Measurements from ENCODE around the gene CMTM8. TPM values are rescaled to one million over a fixed set of nuclear protein-coding genes. Genes with fewer than 3 reads are reported as not detected.

Gene CMTM8
- total RNA-seq, 1 donor: 1.1 TPM

DNA sequence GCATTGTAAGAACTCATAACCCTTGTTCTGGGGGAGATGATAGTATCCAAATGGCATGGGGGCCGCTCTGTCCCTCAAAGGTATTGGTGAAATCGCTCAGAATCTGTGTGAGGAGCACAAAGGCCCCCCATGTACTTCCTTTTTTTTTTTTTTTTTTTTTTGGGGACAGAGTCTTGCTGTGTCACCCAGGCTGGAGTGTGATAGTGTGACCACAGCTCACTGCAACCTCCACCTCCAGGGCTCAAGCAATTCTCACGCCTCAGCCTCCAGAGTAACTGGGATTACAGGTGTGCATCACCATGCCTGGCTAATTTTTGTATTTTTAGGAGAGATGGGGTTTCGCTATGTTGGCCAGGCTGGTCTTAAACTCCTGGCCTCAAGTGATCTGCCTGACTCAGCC lies 37.0 kb downstream of the CMTM8 start:
- TF ChIP-seq, protein P1, sequence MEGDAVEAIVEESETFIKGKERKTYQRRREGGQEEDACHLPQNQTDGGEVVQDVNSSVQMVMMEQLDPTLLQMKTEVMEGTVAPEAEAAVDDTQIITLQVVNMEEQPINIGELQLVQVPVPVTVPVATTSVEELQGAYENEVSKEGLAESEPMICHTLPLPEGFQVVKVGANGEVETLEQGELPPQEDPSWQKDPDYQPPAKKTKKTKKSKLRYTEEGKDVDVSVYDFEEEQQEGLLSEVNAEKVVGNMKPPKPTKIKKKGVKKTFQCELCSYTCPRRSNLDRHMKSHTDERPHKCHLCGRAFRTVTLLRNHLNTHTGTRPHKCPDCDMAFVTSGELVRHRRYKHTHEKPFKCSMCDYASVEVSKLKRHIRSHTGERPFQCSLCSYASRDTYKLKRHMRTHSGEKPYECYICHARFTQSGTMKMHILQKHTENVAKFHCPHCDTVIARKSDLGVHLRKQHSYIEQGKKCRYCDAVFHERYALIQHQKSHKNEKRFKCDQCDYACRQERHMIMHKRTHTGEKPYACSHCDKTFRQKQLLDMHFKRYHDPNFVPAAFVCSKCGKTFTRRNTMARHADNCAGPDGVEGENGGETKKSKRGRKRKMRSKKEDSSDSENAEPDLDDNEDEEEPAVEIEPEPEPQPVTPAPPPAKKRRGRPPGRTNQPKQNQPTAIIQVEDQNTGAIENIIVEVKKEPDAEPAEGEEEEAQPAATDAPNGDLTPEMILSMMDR (IDR thresholded peaks at IDR 0.05; ENCODE audit: insufficient read depth, low read length): no peak
- no peak for DNase-seq (ENCODE audit: low read depth)
- H3K4me3 ChIP-seq (ENCODE audit: low read depth, low read length): no peak overlapping the region

DNA sequence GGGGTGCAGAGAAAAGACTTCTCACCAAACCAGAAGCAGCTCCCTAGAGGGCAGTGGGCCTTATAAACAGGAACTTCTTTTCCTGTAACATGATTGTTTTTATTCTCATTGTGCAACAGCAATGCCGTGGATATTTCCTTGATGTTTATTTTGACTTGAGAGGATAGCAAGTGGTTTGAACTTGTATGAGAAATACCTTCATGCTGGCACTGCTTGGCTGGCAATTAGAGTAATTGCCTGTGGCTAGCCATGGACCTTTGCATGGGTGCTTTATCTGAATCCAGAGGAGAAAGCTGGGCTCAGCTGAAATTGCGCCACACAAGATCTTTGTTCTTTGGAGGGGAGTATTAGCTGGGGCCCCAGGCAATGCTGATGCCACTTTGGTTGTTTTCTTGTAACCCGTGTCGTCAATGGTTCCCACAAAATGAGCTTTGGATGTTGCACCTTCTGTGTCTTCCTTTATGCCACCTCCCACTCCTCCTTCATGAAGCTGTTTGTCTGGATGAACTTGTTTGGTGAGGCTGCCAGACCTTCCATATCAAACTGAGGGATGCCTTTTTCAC lies 37.9 kb downstream of the CMTM8 start:
- peak; percentile 17 for DNase-seq (ENCODE audit: low read depth)
- no peak overlapping the region for H3K4me3 ChIP-seq (ENCODE audit: low read depth, low read length)
- TF ChIP-seq, protein P1 (IDR thresholded peaks at IDR 0.05; ENCODE audit: insufficient read depth, low read length): no peak

DNA sequence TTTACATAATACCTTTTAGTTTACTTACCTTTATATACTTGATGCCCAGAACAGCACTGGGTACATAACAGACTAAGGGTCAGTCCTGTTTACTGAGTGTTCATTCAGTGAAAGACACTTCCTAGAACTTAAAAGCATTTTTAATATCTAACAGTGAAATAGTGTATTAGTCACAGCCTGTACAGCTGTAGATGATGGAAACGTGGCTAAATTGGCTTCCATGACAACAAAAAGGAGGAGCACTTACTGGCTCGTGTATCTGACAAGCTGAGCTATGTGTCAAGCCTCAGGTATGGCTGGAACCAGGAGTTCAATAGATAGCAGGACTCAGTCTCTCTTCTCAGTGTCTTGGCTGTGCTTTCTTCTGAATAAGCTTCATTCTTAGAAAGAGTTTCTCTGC lies 40.2 kb downstream of the CMTM8 start:
- DNase-seq (ENCODE audit: low read depth): peak; percentile 40
- no peak overlapping the region for H3K4me3 ChIP-seq (ENCODE audit: low read depth, low read length)
- TF ChIP-seq, protein P1 (IDR thresholded peaks at IDR 0.05; ENCODE audit: insufficient read depth, low read length): no peak

DNA sequence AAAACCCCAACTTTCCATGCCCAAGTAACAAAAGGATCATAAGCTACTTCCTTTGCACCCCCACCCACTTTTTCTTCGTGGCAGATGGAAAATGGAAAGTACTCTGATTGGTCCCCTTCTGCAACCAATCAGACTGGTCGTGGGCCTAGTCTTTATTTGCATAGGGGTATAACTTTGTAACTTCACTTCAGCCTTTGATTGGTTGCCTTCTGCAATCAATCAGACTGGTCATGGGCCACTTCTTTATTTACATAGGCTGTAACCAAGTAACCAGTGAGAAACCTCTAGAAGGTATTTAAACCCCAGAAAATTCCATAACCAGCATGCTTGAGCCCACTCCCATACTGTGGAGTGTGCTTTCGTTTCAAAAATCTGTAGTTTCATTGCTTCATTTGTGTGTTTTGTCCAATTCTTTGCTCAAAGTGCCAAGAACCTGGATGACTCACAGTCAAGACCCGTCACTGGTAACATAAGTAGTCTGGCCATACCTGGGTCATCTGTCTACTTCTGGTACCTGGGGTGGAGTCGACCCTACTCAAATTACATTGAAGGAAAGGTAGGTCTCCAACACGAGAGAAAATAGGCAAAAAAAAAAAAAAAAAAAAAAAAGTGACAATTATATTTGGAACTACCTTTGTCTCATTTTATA lies 41.9 kb downstream of the CMTM8 start:
- H3K4me3 ChIP-seq (ENCODE audit: low read depth, low read length): no peak overlapping the region
- no peak for DNase-seq (ENCODE audit: low read depth)
- TF ChIP-seq, protein P1 (IDR thresholded peaks at IDR 0.05; ENCODE audit: insufficient read depth, low read length): no peak

DNA sequence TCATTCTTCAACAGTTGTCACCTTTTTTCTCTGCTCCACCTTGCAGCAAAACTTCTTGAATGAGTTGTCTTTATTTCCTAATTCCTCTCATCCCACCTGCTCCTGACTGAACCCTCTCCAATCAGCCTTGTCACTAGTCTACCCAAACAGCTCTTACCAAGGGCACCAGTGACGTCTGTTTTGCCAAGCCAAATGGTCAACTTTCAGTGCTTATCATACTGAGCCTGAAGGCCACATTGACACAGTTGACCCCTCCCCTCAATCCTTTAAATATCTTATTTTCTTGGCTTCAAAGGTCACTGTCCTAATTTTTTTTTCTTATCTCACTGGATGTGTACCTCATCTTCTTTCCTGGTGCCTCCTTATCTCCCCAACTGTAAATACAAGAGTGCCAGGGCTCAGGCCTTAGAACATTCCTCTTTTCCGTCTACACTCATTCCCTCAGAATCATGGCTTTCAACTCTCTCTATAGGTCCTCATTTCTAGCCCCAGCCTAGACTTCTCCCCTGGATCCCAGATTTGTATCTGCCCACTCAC lies 43.2 kb downstream of the CMTM8 start:
- TF ChIP-seq, protein P1 (IDR thresholded peaks at IDR 0.05; ENCODE audit: insufficient read depth, low read length): no peak
- no peak for DNase-seq (ENCODE audit: low read depth)
- H3K4me3 ChIP-seq (ENCODE audit: low read depth, low read length): no peak overlapping the region

DNA sequence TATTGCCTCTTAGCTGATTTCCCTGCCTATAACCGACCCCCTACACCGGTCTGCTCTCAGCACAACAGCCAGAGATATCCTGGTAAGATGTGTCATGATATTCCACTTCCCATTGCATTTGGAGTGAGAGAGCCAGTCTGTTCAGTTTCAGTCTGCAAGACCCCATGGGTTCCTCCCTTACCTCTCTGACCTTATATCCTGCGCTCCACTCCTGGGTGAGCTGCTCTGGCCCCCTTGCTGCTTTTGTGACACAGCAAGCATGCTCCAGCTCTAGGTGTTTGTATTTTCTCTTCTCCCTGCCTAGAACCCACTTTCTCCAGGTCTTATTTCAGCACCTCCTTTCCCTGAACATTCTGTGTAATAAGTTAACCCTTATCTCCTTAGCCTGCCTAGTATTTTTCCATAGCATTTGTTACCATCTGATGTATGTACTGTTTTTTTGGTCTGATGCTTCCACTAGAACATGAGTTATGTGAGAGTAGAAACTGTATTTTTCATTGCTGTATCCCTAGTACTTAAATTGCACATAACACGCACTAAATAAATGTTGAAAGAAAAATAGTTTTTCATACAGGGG lies 44.2 kb downstream of the CMTM8 start:
- H3K4me3 ChIP-seq (ENCODE audit: low read depth, low read length): no peak overlapping the region
- TF ChIP-seq, protein P1 (IDR thresholded peaks at IDR 0.05; ENCODE audit: insufficient read depth, low read length): no peak
- DNase-seq (ENCODE audit: low read depth): no peak
